Prostate gland (tissue), 2 donors: Measurements from ENCODE around the gene DUSP19.

ENCODE experiments used
- POLR2A ChIP-seq: fragments of 450-650 bp; IDR thresholded peaks from one replicate; pipeline ENCODE4 v1.6.1; 2016; ENCODE audit warnings: antibody characterized with exemption, mild to moderate bottlenecking
- POLR2AphosphoS5 ChIP-seq: sonication (generic); formaldehyde crosslinking; IDR thresholded peaks from one replicate; pipeline ENCODE4 v1.6.1; 2017; ENCODE audit warnings: antibody characterized with exemption
- TF ChIP-seq, protein P1 (sequence below), 4 experiments: fragments of 200-600 bp in 2 of 4; fragments of 450-650 bp in 2 of 4; sonication (generic) in 2 of 4; IDR thresholded peaks; 1 replicate in 3 of 4; 2 replicates in 1 of 4; pipeline ENCODE4 v1.5.1; 2016 to 2019; ENCODE audit warnings: antibody characterized with exemption in 4 of 4, mild to moderate bottlenecking in 2 of 4, moderate library complexity in 2 of 4

GRCh38 chr2:183149489-183149888, 70.9 kb downstream of the DUSP19 start:
- TF ChIP-seq, protein P1, sequence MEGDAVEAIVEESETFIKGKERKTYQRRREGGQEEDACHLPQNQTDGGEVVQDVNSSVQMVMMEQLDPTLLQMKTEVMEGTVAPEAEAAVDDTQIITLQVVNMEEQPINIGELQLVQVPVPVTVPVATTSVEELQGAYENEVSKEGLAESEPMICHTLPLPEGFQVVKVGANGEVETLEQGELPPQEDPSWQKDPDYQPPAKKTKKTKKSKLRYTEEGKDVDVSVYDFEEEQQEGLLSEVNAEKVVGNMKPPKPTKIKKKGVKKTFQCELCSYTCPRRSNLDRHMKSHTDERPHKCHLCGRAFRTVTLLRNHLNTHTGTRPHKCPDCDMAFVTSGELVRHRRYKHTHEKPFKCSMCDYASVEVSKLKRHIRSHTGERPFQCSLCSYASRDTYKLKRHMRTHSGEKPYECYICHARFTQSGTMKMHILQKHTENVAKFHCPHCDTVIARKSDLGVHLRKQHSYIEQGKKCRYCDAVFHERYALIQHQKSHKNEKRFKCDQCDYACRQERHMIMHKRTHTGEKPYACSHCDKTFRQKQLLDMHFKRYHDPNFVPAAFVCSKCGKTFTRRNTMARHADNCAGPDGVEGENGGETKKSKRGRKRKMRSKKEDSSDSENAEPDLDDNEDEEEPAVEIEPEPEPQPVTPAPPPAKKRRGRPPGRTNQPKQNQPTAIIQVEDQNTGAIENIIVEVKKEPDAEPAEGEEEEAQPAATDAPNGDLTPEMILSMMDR (IDR thresholded peaks at IDR 0.05), result no peak
- TF ChIP-seq POLR2A (no peak), POLR2AphosphoS5 (no peak)
